Mucosa of descending colon (tissue), 3 donors: ENCODE data around the gene TRAK1. TPM values are rescaled to one million over a fixed set of nuclear protein-coding genes. Genes with fewer than 3 reads are reported as not detected.

ENCODE experiments used
- ATAC-seq: fragments of 200-7000 bp; cut with Tn5 transposase; one replicate; pipeline ENCODE4 v1.9.1; 2020; ENCODE audit warnings: mild to moderate bottlenecking, moderate library complexity
- DNase-seq, 3 donors: peaks; one replicate each; pipeline ENCODE4 v3.0.0-alpha.2; 2020
- H3K36me3 ChIP-seq: fragments of 200-600 bp; one replicate; pipeline ENCODE4 v1.8.0; 2021; ENCODE audit warnings: low read depth, mild to moderate bottlenecking
- H3K4me1 ChIP-seq: fragments of 200-600 bp; one replicate; pipeline ENCODE4 v1.8.0; 2021; ENCODE audit warnings: low read depth, mild to moderate bottlenecking
- H3K4me3 ChIP-seq: fragments of 200-600 bp; one replicate; pipeline ENCODE4 v1.8.0; 2021; ENCODE audit warnings: mild to moderate bottlenecking
- H3K9me3 ChIP-seq: fragments of 200-600 bp; one replicate; pipeline ENCODE4 v1.8.0; 2021; ENCODE audit warnings: mild to moderate bottlenecking
- CTCF ChIP-seq: fragments of 200-600 bp; IDR thresholded peaks from one replicate; pipeline ENCODE4 v1.8.0; 2022; ENCODE audit warnings: antibody characterized with exemption, mild to moderate bottlenecking
- intact Hi-C, 2 donors: fragments of 100-400 bp; cut with DNase I in 1 of 2; cut with micrococcal nuclease in 1 of 2; formaldehyde crosslinking; loops; one replicate each; pipeline versions ENCODE4 v1.11.0 to v1.11.1; 2022; cut with DNase I, micrococcal nuclease
- total RNA-seq, 3 donors: library from RNA; stranded (reverse); fragmentation: NEBNext Ultra II Directional in 2 of 3; extraction: Animal tissue kit (Norgen Biotek cat#: 25700) in 2 of 3; gene quantifications; one replicate each; pipeline versions ENCODE4 v1.2.1 to v1.2.4, GENCODE V29; 2021 to 2023
- donor health status: DM: no; HTN: no; CAD: no; lungs with moderate emphysema.
- donor health status: DM: no; HTN: no; CAD: no.
- donor health status: DM: no; HTN: yes; CAD: no.

Gene TRAK1
- total RNA-seq, 3 donors from 2014 or later = 61.8 to 104 (median 83.4) TPM

- ATAC-seq (no peak), DNase-seq (no peak)
- no peaks in the 10 kb centered on the region for H3K9me3 ChIP-seq
- no peak for TF ChIP-seq CTCF
- H3K4me3 ChIP-seq = no peak overlapping the region
- H3K36me3 ChIP-seq = no peaks in the 10 kb centered on the region
- peaks cover 9% of the 10 kb centered on the region for H3K4me1 ChIP-seq
- intact Hi-C loops = no loop called here
These were observed 86.1 kb downstream of the TRAK1 start for GRCh38 chr3:42177068-42177800.

GRCh38 chr3:42177801-42178150 is 86.6 kb downstream of the TRAK1 start:
- intact Hi-C loops = no loop called here
- no peaks in the 10 kb centered on the region for H3K36me3 ChIP-seq
- no peak for TF ChIP-seq CTCF
- H3K4me1 ChIP-seq = peaks cover 9% of the 10 kb centered on the region
- H3K9me3 ChIP-seq = no peaks in the 10 kb centered on the region
- DNase-seq = no peak
- no peak for ATAC-seq
- no peak overlapping the region for H3K4me3 ChIP-seq

- ATAC-seq (peak; percentile 82), DNase-seq (peak in 2 of 3 donors; percentile 51 to 61)
- no peak for TF ChIP-seq CTCF
- H3K36me3 ChIP-seq = no peaks in the 10 kb centered on the region
- H3K4me3 ChIP-seq = no peak overlapping the region
- intact Hi-C loops = no loop called here
- H3K4me1 ChIP-seq = peaks cover 9% of the 10 kb centered on the region
- no peaks in the 10 kb centered on the region for H3K9me3 ChIP-seq
These were observed 88.1 kb downstream of the TRAK1 start for GRCh38 chr3:42179110-42179725.

GRCh38 chr3:42180901-42181300 is 89.7 kb downstream of the TRAK1 start:
- intact Hi-C loops = no loop called here
- H3K4me1 ChIP-seq = peaks cover 9% of the 10 kb centered on the region
- no peaks in the 10 kb centered on the region for H3K36me3 ChIP-seq
- H3K9me3 ChIP-seq = no peaks in the 10 kb centered on the region
- DNase-seq (peak in 2 of 3 donors; percentile 44 to 51), ATAC-seq (peak; percentile 81)
- no peak overlapping the region for H3K4me3 ChIP-seq
- no peak for TF ChIP-seq CTCF

GRCh38 chr3:42182555-42182954 is 91.4 kb downstream of the TRAK1 start:
- Histone ChIP-seq H3K9me3 (no peaks in the 10 kb centered on the region), H3K4me3 (no peak overlapping the region), H3K36me3 (no peaks in the 10 kb centered on the region), H3K4me1 (peaks cover 9% of the 10 kb centered on the region)
- TF ChIP-seq CTCF = no peak
- intact Hi-C loops = no loop called here
- ATAC-seq = no peak
- DNase-seq = no peak
